Upper lobe of left lung (tissue), 4 donors: ENCODE measurements around the gene MCAT.

Experiments used
- CTCF ChIP-seq, 6 experiments: fragments of 450-650 bp in 4 of 6; fragments of 200-600 bp in 2 of 6; sonication (generic) in 2 of 6; IDR thresholded peaks; one replicate each; pipeline ENCODE4 v1.5.1; 2016 to 2019; ENCODE audit warnings: antibody characterized with exemption in 6 of 6
- EP300 ChIP-seq, 4 donors: sonication (generic); formaldehyde crosslinking; IDR thresholded peaks; one replicate each; pipeline ENCODE4 v1.5.1; 2017; ENCODE audit warnings: antibody characterized with exemption in 4 of 4, control low read depth in 2 of 4
- POLR2AphosphoS5 ChIP-seq, 2 donors: sonication (generic); formaldehyde crosslinking; IDR thresholded peaks; one replicate each; pipeline ENCODE4 v1.5.1; 2017; ENCODE audit warnings: antibody characterized with exemption in 2 of 2

- TF ChIP-seq POLR2AphosphoS5 (IDR thresholded peaks at IDR 0.05) (no peak), EP300 (IDR thresholded peaks at IDR 0.05) (no peak), CTCF (IDR thresholded peaks at IDR 0.05) (peak in 1 of 6 experiments; percentile 3)
Observed at GRCh38 chr22:43110927-43111623, 32.1 kb downstream of the MCAT start.
